SK-N-SH treated with all-trans-retinoic acid at 6 μM for 48 hours (cell line): ENCODE data around the gene CORO7.

Experiments
- ATAC-seq: fragments of 200-7000 bp; cut with Tn5 transposase; 3 replicates; pipeline ENCODE4 v1.9.1; 2020; ENCODE audit warnings: mild to moderate bottlenecking, moderate library complexity
- ARNTL ChIP-seq: fragments of 450-650 bp; formaldehyde crosslinking; IDR thresholded peaks from 2 replicates; pipeline ENCODE4 v1.5.0; 2020; ENCODE audit warnings: low read depth, mild to moderate bottlenecking, moderate library complexity, borderline replicate concordance
- BACH2 ChIP-seq: fragments of 250-450 bp; sonication (Bioruptor Pico); IDR thresholded peaks from 2 replicates; pipeline ENCODE4 v1.9.0; 2021; ENCODE audit warnings: mild to moderate bottlenecking, borderline replicate concordance
- CREB5 ChIP-seq: fragments of 250-450 bp; sonication (Bioruptor Pico); IDR thresholded peaks from 2 replicates; pipeline ENCODE4 v1.5.1; 2020; ENCODE audit warnings: low read depth, mild to moderate bottlenecking, moderate library complexity
- CSDC2 ChIP-seq: fragments of 250-450 bp; sonication (Bioruptor Pico); IDR thresholded peaks from 2 replicates; pipeline ENCODE4 v1.5.0; 2020; ENCODE audit warnings: mild to moderate bottlenecking, moderate library complexity
- ESRRG ChIP-seq: fragments of 250-450 bp; sonication (Bioruptor Pico); IDR thresholded peaks from 2 replicates; pipeline ENCODE4 v1.6.1; 2021; ENCODE audit warnings: mild to moderate bottlenecking
- GLIS3 ChIP-seq: fragments of 250-450 bp; sonication (Bioruptor Pico); IDR thresholded peaks from 2 replicates; pipeline ENCODE4 v1.5.0; 2020; ENCODE audit warnings: mild to moderate bottlenecking, moderate library complexity
- ISL1 ChIP-seq: fragments of 250-450 bp; sonication (Bioruptor Pico); IDR thresholded peaks from 2 replicates; pipeline ENCODE4 v2.1.2; 2022; ENCODE audit warnings: mild to moderate bottlenecking, moderate library complexity
- OSR1 ChIP-seq: fragments of 250-450 bp; sonication (Bioruptor Pico); IDR thresholded peaks from 2 replicates; pipeline ENCODE4 v1.8.0; 2022; ENCODE audit warnings: moderate library complexity, mild to moderate bottlenecking, inconsistent platforms
- PATZ1 ChIP-seq: fragments of 250-450 bp; sonication (Bioruptor Pico); IDR thresholded peaks from 2 replicates; pipeline ENCODE4 v1.8.0; 2020; ENCODE audit warnings: mild to moderate bottlenecking, moderate library complexity, borderline replicate concordance
- POU6F1 ChIP-seq: fragments of 250-450 bp; sonication (Bioruptor Pico); IDR thresholded peaks from 2 replicates; pipeline ENCODE4 v1.8.0; 2021; ENCODE audit warnings: low read depth, mild to moderate bottlenecking, moderate library complexity, borderline replicate concordance
- PPARA ChIP-seq: fragments of 250-450 bp; sonication (Bioruptor Pico); IDR thresholded peaks from 2 replicates; pipeline ENCODE4 v1.5.0; 2020; ENCODE audit warnings: mild to moderate bottlenecking, borderline replicate concordance
- RARB ChIP-seq: fragments of 250-450 bp; sonication (Bioruptor Pico); IDR thresholded peaks from 2 replicates; pipeline ENCODE4 v1.8.0; 2021; ENCODE audit warnings: mild to moderate bottlenecking, moderate library complexity
- SNAI2 ChIP-seq: fragments of 250-450 bp; sonication (Bioruptor Pico); IDR thresholded peaks from 2 replicates; pipeline ENCODE4 v1.5.0; 2020; ENCODE audit warnings: mild to moderate bottlenecking, moderate library complexity
- TCF4 ChIP-seq: fragments of 250-450 bp; sonication (Bioruptor Pico); IDR thresholded peaks from 2 replicates; pipeline ENCODE4 v1.8.0; 2021; ENCODE audit warnings: mild to moderate bottlenecking, moderate library complexity, borderline replicate concordance
- TOX ChIP-seq: fragments of 250-450 bp; sonication (Bioruptor Pico); IDR thresholded peaks from 2 replicates; pipeline ENCODE4 v1.8.0; 2021; ENCODE audit warnings: mild to moderate bottlenecking, moderate library complexity, borderline replicate concordance
- TSHZ2 ChIP-seq: fragments of 250-450 bp; sonication (Bioruptor Pico); IDR thresholded peaks from 2 replicates; pipeline ENCODE4 v1.5.0; 2020; ENCODE audit warnings: mild to moderate bottlenecking, moderate library complexity
- ZC3H10 ChIP-seq: fragments of 250-450 bp; sonication (Bioruptor Pico); IDR thresholded peaks from 2 replicates; pipeline ENCODE4 v1.5.1; 2021; ENCODE audit warnings: mild to moderate bottlenecking, moderate library complexity
- ZFP3 ChIP-seq: fragments of 250-450 bp; sonication (Bioruptor Pico); IDR thresholded peaks from 2 replicates; pipeline ENCODE4 v1.5.0; 2020; ENCODE audit warnings: mild to moderate bottlenecking, moderate library complexity
- ZNF565 ChIP-seq: fragments of 450-650 bp; formaldehyde crosslinking; conservative IDR thresholded peaks from 2 replicates; pipeline ENCODE4 v1.5.0; 2020; ENCODE audit warnings: low read depth, mild to moderate bottlenecking, moderate library complexity
- ZNF70 ChIP-seq: fragments of 450-650 bp; formaldehyde crosslinking; IDR thresholded peaks from 2 replicates; pipeline ENCODE4 v1.5.0; 2020; ENCODE audit warnings: mild to moderate bottlenecking, moderate library complexity
- ZNF8 ChIP-seq: fragments of 450-650 bp; formaldehyde crosslinking; IDR thresholded peaks from 2 replicates; pipeline ENCODE4 v1.5.0; 2020; ENCODE audit warnings: mild to moderate bottlenecking, moderate library complexity

Gene CORO7

GRCh38 chr16:4354512-4355409, 61.6 kb downstream of the CORO7 start:
- TF ChIP-seq ZFP3 (CRISPR knock-in tag) (no peak), ISL1 (CRISPR knock-in tag) (no peak), POU6F1 (CRISPR knock-in tag) (no peak), CSDC2 (no peak)
- no peak for ATAC-seq

- TF ChIP-seq BACH2 (CRISPR knock-in tag) (no peak), CREB5 (CRISPR knock-in tag) (no peak), PATZ1 (CRISPR knock-in tag) (no peak), SNAI2 (no peak), ISL1 (CRISPR knock-in tag) (no peak), ARNTL (no peak), ESRRG (no peak), OSR1 (CRISPR knock-in tag) (no peak), ZNF565 (CRISPR knock-in tag) (no peak), TOX (CRISPR knock-in tag) (no peak), TCF4 (no peak), ZC3H10 (CRISPR knock-in tag) (no peak), ZNF8 (CRISPR knock-in tag) (no peak), ZNF70 (CRISPR knock-in tag) (no peak), PPARA (CRISPR knock-in tag) (no peak), POU6F1 (CRISPR knock-in tag) (no peak), CSDC2 (no peak), RARB (CRISPR knock-in tag) (no peak), TSHZ2 (CRISPR knock-in tag) (no peak), GLIS3 (CRISPR knock-in tag) (no peak)
- no peak for ATAC-seq
Observed at GRCh38 chr16:4353675-4354074, 62.7 kb downstream of the CORO7 start.

GRCh38 chr16:4352843-4353242, 63.6 kb downstream of the CORO7 start:
- no peak for TF ChIP-seq PATZ1 (CRISPR knock-in tag)
- no peak for TF ChIP-seq CREB5 (CRISPR knock-in tag)
- no peak for TF ChIP-seq CSDC2
- no peak for TF ChIP-seq ZNF565 (CRISPR knock-in tag)
- no peak for TF ChIP-seq POU6F1 (CRISPR knock-in tag)
- no peak for TF ChIP-seq ZC3H10 (CRISPR knock-in tag)
- TF ChIP-seq RARB (CRISPR knock-in tag), result no peak
- no peak for TF ChIP-seq ZNF8 (CRISPR knock-in tag)
- ATAC-seq, result no peak
